Measurements from ENCODE around the gene SRGAP1.
"Not testable (repeated sequence)": the region's sequence is repeated elsewhere in the genome, so short reads cannot be mapped to it uniquely, and the experiment has no call there.

The SRGAP1 gene

DNA sequence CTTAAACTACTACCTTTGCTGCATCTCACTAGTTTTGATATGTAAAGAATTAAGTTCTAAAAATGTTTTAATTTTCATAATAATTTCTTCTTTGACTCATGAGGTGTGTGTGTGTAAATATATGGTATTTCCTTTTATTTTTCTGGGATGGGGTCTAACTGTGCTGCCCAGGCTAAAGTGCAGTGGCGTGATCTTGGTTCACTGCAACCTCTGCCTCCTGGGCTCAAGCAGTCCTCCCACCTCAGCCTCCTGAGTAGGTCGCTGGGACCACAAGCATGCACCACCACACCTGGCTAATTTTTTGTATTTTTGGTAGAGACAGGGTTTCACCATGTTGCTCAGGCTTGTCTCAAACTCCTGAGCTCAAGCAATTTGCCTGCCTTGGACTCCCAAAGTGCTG is 15.4 kb downstream of the SRGAP1 start:
- H3K9me3 ChIP-seq (ENCODE audit: control insufficient read depth, low read length); H3K9ac ChIP-seq (ENCODE audit: low read length); H3K36me3 ChIP-seq (ENCODE audit: control insufficient read depth, insufficient read depth, low read length); H3K27me3 ChIP-seq (ENCODE audit: control insufficient read depth, insufficient read depth, low read length); H3K4me3 ChIP-seq (ENCODE audit: low read length): not testable (repeated sequence)
- H3K4me1 ChIP-seq (ENCODE audit: control insufficient read depth, insufficient read depth, low read length): peaks cover 28% of the 10 kb centered on the region

DNA sequence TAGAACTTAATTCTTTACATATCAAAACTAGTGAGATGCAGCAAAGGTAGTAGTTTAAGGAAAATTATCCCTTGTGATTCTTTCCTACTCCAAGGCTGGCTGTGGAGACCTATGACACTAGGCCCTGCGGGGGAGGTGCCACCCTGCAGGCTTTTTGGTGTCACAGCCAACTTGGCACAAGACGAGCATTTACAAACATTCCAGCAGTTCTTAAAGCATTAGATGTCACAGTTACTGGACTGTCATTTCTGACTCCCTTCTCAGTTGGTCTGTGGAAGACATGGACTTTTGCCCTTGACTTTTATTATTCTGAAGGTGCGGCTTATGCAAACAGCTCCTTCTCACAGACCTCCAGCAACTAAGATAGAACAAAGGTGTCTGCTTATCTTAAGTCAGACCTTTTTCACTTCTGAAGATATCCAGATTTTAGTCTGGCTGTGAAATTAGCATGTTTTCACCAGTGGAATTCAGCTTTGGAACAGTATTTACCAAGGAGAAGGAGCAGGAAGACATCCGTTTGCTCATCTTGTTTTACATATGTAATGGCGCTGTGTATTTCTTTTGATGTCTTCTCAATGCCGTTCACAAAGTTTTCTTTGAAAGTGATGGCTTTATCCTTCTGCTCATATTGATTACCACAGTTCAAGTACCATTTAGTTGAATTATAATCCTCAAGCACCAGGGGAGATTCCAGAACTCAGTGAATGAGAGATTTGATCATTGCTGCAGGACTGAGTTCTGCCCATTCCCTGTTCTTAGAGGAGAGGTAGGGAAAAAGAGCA is 17.9 kb downstream of the SRGAP1 start:
- H3K27me3 ChIP-seq (ENCODE audit: control insufficient read depth, insufficient read depth, low read length): no peaks in the 10 kb centered on the region
- peaks cover 35% of the 10 kb centered on the region for H3K4me1 ChIP-seq (ENCODE audit: control insufficient read depth, insufficient read depth, low read length)
- no peak overlapping the region for H3K9ac ChIP-seq (ENCODE audit: low read length)
- H3K4me3 ChIP-seq (ENCODE audit: low read length): no peak overlapping the region
- H3K9me3 ChIP-seq (ENCODE audit: control insufficient read depth, low read length): no peaks in the 10 kb centered on the region
- no peaks in the 10 kb centered on the region for H3K36me3 ChIP-seq (ENCODE audit: control insufficient read depth, insufficient read depth, low read length)

DNA sequence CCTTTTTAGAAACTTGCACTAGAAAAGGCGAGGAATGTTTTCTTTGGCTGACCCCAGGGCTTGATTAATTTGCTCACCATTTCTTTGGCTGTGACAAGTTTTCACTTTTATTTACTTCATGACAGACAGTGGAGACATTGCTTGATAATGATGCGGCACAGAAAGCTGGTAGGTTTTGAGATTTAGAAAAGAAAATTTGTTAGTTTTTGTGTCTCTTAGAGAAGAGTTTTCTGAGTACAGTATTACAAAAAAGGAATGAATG is 18.4 kb downstream of the SRGAP1 start:
- Histone ChIP-seq H3K4me1 (ENCODE audit: control insufficient read depth, insufficient read depth, low read length) (peaks cover 33% of the 10 kb centered on the region), H3K36me3 (ENCODE audit: control insufficient read depth, insufficient read depth, low read length) (no peaks in the 10 kb centered on the region), H3K4me3 (ENCODE audit: low read length) (no peak overlapping the region), H3K9me3 (ENCODE audit: control insufficient read depth, low read length) (no peaks in the 10 kb centered on the region), H3K9ac (ENCODE audit: low read length) (no peak overlapping the region), H3K27me3 (ENCODE audit: control insufficient read depth, insufficient read depth, low read length) (no peaks in the 10 kb centered on the region)

DNA sequence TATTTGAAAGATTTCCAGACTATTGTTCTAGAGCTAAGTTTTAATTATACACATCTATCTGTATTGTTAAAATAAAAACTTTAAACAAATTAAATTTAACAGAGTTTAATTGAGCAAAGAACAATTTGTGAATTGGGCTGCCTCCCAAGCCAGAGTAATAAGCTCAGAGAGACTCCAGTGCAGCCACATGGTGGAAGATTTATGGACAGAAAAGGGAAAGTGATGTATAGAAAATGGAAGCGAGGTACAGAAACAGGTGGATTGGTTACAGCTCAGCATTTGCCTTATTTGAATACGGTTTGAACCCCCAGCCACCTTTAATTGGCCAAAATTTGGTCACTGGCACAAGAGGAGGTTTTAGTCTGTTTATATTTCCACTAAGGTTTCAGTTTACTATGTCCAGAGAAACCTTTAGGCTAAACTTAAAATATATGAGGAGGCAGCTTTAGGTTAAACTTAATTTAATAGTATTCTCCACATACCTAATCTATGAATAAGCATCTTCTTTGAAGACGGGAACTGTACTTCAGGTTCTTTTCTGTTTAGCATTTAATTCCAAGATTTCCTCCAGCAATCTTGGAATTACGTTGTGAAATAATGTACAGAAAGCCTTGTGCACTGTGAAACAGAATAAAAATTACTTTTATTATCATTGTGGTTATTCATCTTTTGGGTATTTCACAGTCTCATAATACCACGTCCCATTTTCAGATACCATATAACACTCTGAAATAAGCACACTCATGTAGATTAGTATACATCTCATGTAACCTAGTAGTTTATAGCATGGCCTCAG is 19.4 kb downstream of the SRGAP1 start:
- no peaks in the 10 kb centered on the region for H3K9me3 ChIP-seq (ENCODE audit: control insufficient read depth, low read length)
- no peak overlapping the region for H3K4me3 ChIP-seq (ENCODE audit: low read length)
- no peaks in the 10 kb centered on the region for H3K27me3 ChIP-seq (ENCODE audit: control insufficient read depth, insufficient read depth, low read length)
- H3K4me1 ChIP-seq (ENCODE audit: control insufficient read depth, insufficient read depth, low read length): peaks cover 30% of the 10 kb centered on the region
- H3K36me3 ChIP-seq (ENCODE audit: control insufficient read depth, insufficient read depth, low read length): no peaks in the 10 kb centered on the region
- H3K9ac ChIP-seq (ENCODE audit: low read length): no peak overlapping the region

DNA sequence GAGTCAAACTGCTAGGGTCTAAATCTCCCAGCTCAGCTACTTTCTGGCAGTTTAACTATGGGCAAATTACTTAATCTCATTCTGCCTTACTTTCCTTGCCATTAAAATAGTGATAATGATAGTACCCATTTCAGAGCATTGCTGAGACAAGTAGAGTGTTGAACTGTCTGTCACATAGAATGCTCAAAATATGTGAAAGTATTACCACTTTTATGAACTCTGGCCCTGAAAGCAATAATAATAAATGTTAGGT is 19.9 kb downstream of the SRGAP1 start:
- H3K36me3 ChIP-seq (ENCODE audit: control insufficient read depth, insufficient read depth, low read length): no peaks in the 10 kb centered on the region
- peaks cover 30% of the 10 kb centered on the region for H3K4me1 ChIP-seq (ENCODE audit: control insufficient read depth, insufficient read depth, low read length)
- H3K9ac ChIP-seq (ENCODE audit: low read length): no peak overlapping the region
- H3K9me3 ChIP-seq (ENCODE audit: control insufficient read depth, low read length): no peaks in the 10 kb centered on the region
- H3K27me3 ChIP-seq (ENCODE audit: control insufficient read depth, insufficient read depth, low read length): no peaks in the 10 kb centered on the region
- H3K4me3 ChIP-seq (ENCODE audit: low read length): no peak overlapping the region

DNA sequence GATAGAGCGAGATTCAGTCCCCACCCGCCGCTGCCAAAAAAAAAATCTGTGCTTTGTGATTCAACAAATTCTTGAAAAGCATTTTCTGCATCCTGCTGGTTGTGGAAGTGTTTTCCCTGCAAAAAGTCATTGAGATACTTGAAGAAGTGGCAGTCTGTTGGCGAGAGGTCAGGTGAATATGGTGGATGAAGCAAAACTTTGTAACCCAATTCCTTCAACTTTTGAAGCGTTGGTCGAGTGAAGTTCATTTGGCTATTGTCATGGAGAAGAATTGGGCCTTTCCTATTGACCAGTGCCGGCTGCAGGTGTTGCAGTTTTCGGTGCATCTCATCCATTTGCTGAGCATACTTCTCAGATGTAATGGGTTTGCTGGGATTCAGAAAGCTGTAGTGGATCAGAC is 20.9 kb downstream of the SRGAP1 start:
- Histone ChIP-seq H3K36me3 (ENCODE audit: control insufficient read depth, insufficient read depth, low read length) (no peaks in the 10 kb centered on the region), H3K4me3 (ENCODE audit: low read length) (no peak overlapping the region), H3K9ac (ENCODE audit: low read length) (no peak overlapping the region), H3K27me3 (ENCODE audit: control insufficient read depth, insufficient read depth, low read length) (no peaks in the 10 kb centered on the region), H3K4me1 (ENCODE audit: control insufficient read depth, insufficient read depth, low read length) (peaks cover 29% of the 10 kb centered on the region), H3K9me3 (ENCODE audit: control insufficient read depth, low read length) (no peaks in the 10 kb centered on the region)

DNA sequence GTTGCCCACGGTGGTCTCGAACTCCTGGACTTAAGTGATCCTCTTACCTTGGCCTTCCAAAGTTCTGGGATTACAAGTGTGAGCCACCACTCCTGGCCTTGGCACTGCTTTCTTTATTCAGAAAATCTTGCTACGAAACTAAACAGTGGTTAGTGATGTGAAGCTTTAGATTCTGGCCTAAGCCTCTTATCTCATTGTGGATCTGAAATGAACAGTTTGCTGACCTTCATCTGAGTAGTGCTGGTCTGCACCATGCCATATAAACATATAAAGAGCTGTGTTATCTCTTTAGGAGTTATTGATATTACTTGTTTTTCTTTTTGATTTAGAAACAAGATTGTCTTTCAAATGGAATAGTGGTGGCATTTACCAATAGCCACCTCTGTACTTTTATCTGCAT is 22.6 kb downstream of the SRGAP1 start:
- Histone ChIP-seq H3K36me3 (ENCODE audit: control insufficient read depth, insufficient read depth, low read length) (no peaks in the 10 kb centered on the region), H3K27me3 (ENCODE audit: control insufficient read depth, insufficient read depth, low read length) (no peaks in the 10 kb centered on the region), H3K9me3 (ENCODE audit: control insufficient read depth, low read length) (no peaks in the 10 kb centered on the region), H3K4me3 (ENCODE audit: low read length) (no peak overlapping the region), H3K9ac (ENCODE audit: low read length) (no peak overlapping the region), H3K4me1 (ENCODE audit: control insufficient read depth, insufficient read depth, low read length) (peaks cover 17% of the 10 kb centered on the region)

DNA sequence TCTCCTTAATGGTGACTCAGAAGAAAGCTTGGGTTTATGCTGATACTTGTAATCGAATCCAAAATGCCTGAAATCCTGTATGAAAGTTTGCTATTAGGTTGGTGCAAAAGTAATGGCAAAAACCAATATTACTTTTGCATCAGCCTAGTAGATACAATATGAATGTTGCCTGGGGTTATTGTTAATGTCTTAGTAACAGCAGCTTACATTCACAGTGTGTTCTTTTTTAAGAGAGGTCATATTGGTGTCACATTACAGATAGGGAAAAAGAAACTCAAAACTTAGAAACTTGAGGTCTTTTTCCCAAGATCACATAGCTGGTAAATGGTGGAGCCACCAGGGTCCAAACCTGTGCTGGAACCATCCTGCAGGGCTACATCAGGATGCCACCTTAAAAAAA is 25.2 kb downstream of the SRGAP1 start:
- Histone ChIP-seq H3K36me3 (ENCODE audit: control insufficient read depth, insufficient read depth, low read length) (no peaks in the 10 kb centered on the region), H3K9ac (ENCODE audit: low read length) (no peak overlapping the region), H3K27me3 (ENCODE audit: control insufficient read depth, insufficient read depth, low read length) (no peaks in the 10 kb centered on the region), H3K4me3 (ENCODE audit: low read length) (no peak overlapping the region), H3K4me1 (ENCODE audit: control insufficient read depth, insufficient read depth, low read length) (peaks cover 6% of the 10 kb centered on the region), H3K9me3 (ENCODE audit: control insufficient read depth, low read length) (no peaks in the 10 kb centered on the region)

DNA sequence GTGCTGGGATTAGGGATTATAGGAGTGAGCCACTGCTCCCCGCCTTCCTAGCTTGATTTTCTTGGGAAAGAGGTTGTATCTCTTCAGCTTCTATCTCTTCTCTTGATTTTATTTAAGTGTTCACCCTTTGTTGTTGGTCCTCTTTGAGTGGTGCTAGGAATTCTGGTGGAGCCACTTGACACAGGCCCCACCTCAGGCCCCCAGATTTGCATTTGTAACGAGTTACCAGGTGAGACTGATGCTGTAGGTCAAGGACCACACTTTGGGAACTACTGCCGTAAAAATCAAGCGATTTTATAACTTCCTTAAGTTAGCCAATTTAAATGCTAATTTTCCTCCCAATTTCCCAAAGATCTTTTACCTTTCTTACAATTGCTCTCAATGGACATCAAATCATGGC is 26.3 kb downstream of the SRGAP1 start:
- Histone ChIP-seq H3K4me1 (ENCODE audit: control insufficient read depth, insufficient read depth, low read length) (peaks cover 6% of the 10 kb centered on the region), H3K9me3 (ENCODE audit: control insufficient read depth, low read length) (no peaks in the 10 kb centered on the region), H3K9ac (ENCODE audit: low read length) (no peak overlapping the region), H3K36me3 (ENCODE audit: control insufficient read depth, insufficient read depth, low read length) (no peaks in the 10 kb centered on the region), H3K27me3 (ENCODE audit: control insufficient read depth, insufficient read depth, low read length) (no peaks in the 10 kb centered on the region), H3K4me3 (ENCODE audit: low read length) (no peak overlapping the region)

DNA sequence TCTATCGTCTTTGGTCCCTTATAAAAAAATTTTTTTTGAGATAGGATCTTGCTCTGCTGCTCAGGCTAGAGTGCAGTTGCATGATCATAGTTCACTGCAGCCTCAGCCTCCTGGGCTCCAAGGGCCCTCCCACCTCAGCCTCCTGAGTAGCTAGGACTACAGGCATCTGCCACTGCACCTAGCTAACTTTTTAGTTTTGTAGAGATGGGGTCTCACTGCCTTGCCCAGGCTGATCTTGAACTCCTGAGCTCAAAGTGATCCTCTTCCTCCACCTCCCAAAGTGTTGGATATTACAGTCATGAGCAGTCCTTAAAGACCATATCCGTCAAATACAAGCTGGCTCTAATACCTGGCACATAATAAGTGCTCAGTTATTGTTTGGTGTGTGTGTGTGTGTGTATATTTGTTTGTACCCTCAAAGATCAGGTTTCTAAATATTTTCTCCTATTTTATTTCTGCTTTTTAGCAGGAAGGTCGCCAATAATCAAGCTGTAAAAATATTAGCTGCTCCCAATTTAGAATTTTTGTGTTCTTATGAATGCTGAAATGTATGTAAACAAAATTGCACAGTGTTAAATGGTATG is 30.5 kb downstream of the SRGAP1 start:
- no peaks in the 10 kb centered on the region for H3K27me3 ChIP-seq (ENCODE audit: control insufficient read depth, insufficient read depth, low read length)
- H3K4me1 ChIP-seq (ENCODE audit: control insufficient read depth, insufficient read depth, low read length): no peaks in the 10 kb centered on the region
- H3K9ac ChIP-seq (ENCODE audit: low read length): no peak overlapping the region
- H3K9me3 ChIP-seq (ENCODE audit: control insufficient read depth, low read length): no peaks in the 10 kb centered on the region
- H3K4me3 ChIP-seq (ENCODE audit: low read length): no peak overlapping the region
- H3K36me3 ChIP-seq (ENCODE audit: control insufficient read depth, insufficient read depth, low read length): no peaks in the 10 kb centered on the region

DNA sequence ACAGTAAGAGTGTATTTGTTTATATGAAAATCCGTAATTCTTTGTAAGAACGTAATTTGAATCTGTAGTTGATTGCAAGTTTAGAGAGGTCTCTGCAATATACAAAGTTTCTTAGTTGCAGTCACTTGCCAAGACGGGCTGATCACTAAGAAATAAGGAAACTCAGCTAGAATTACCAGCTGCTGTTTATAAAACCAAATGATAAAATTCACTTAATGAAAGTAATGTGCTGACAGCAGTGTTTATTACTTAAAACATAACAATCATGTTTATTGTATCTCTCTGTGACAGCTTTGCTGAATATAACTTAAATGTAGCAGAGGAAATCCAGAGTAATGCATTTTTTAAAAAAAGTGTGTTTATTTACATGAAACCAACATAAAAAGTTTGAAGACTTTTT is 31.2 kb downstream of the SRGAP1 start:
- no peaks in the 10 kb centered on the region for H3K9me3 ChIP-seq (ENCODE audit: control insufficient read depth, low read length)
- H3K9ac ChIP-seq (ENCODE audit: low read length): no peak overlapping the region
- no peaks in the 10 kb centered on the region for H3K4me1 ChIP-seq (ENCODE audit: control insufficient read depth, insufficient read depth, low read length)
- no peak overlapping the region for H3K4me3 ChIP-seq (ENCODE audit: low read length)
- no peaks in the 10 kb centered on the region for H3K27me3 ChIP-seq (ENCODE audit: control insufficient read depth, insufficient read depth, low read length)
- H3K36me3 ChIP-seq (ENCODE audit: control insufficient read depth, insufficient read depth, low read length): no peaks in the 10 kb centered on the region

DNA sequence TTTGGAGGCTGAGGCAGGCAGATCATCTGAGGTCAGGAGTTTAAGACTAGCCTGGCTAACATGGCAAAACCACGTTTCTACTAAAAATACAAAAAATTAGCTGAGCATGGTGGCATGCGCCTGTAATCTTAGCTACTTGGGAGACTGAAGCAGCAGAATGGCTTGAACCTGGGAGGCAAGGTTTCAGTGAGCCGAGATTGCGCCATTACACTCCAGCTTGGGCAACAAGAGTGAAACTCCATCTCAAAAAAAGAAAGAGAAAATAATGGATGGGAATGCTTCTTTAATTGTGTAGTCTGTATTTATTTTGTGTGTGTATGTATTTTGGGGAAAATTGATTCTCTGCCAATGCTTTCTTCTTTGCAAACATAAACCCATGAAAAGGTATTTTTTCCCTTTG is 32.5 kb downstream of the SRGAP1 start:
- no peaks in the 10 kb centered on the region for H3K27me3 ChIP-seq (ENCODE audit: control insufficient read depth, insufficient read depth, low read length)
- H3K36me3 ChIP-seq (ENCODE audit: control insufficient read depth, insufficient read depth, low read length): no peaks in the 10 kb centered on the region
- H3K9ac ChIP-seq (ENCODE audit: low read length): no peak overlapping the region
- no peaks in the 10 kb centered on the region for H3K4me1 ChIP-seq (ENCODE audit: control insufficient read depth, insufficient read depth, low read length)
- H3K4me3 ChIP-seq (ENCODE audit: low read length): no peak overlapping the region
- no peaks in the 10 kb centered on the region for H3K9me3 ChIP-seq (ENCODE audit: control insufficient read depth, low read length)

Data from mucosa of stomach (tissue), 1 donor.